CD14-positive monocyte (primary cell): ENCODE results near the gene COL5A2. TPM values are rescaled to one million over a fixed set of nuclear protein-coding genes. Genes with fewer than 3 reads are reported as not detected.

Experiments used
- DNase-seq, 3 donors: peaks; one replicate each; pipeline ENCODE4 v3.0.0-alpha.2; 2011 to 2022
- H2AFZ ChIP-seq: 2 replicates; pipeline ENCODE4 v1.6.0; 2012; ENCODE audit warnings: mild to moderate bottlenecking, low read depth, low read length, inconsistent platforms; ENCODE audit not compliant: insufficient read depth, poor library complexity, severe bottlenecking
- H3K27ac ChIP-seq, 2 donors: 1 replicate in 1 of 2; 2 replicates in 1 of 2; pipeline ENCODE4 v1.5.1; 2012 to 2013; ENCODE audit warnings: low read length in 2 of 2, control low read depth in 1 of 2, inconsistent platforms in 1 of 2, low read depth in 1 of 2, mild to moderate bottlenecking in 1 of 2
- H3K27me3 ChIP-seq, 2 donors: one replicate each; pipeline versions ENCODE4 v1.6.0 to v1.6.1; 2011 to 2013; ENCODE audit warnings: low read length in 2 of 2; ENCODE audit not compliant: control insufficient read depth in 2 of 2, insufficient read depth in 2 of 2
- H3K36me3 ChIP-seq, 2 donors: replicated peaks in 1 of 2; 1 replicate in 1 of 2; 2 replicates in 1 of 2; pipeline versions ENCODE4 v1.5.1 to v1.6.1; 2012 to 2013; ENCODE audit warnings: low read length in 2 of 2, control low read depth in 1 of 2, inconsistent platforms in 1 of 2, mild to moderate bottlenecking in 1 of 2; ENCODE audit not compliant: insufficient read depth in 2 of 2, control insufficient read depth in 1 of 2
- H3K4me1 ChIP-seq, 2 donors: 1 replicate in 1 of 2; 2 replicates in 1 of 2; pipeline versions ENCODE4 v1.5.1 to v1.6.1; 2012 to 2013; ENCODE audit warnings: low read length in 2 of 2, control low read depth in 1 of 2, inconsistent platforms in 1 of 2, mild to moderate bottlenecking in 1 of 2, moderate library complexity in 1 of 2; ENCODE audit not compliant: insufficient read depth in 2 of 2, control insufficient read depth in 1 of 2
- H3K4me2 ChIP-seq: replicated peaks from 2 replicates; pipeline ENCODE3; 2012; ENCODE audit warnings: low read length, moderate library complexity, mild to moderate bottlenecking; ENCODE audit not compliant: poor library complexity, severe bottlenecking; ENCODE audit errors: extremely low read depth
- H3K4me3 ChIP-seq, 3 experiments: fragments of 200-600 bp in 1 of 3; sonication (generic) in 1 of 3; replicated peaks in 1 of 3; 1 replicate in 2 of 3; 2 replicates in 1 of 3; pipeline ENCODE4 v1.5.1; 2011 to 2013; ENCODE audit warnings: low read length in 3 of 3, mild to moderate bottlenecking in 3 of 3, control low read depth in 2 of 3, low read depth in 2 of 3, inconsistent platforms in 1 of 3, moderate library complexity in 1 of 3
- H3K79me2 ChIP-seq: 2 replicates; pipeline ENCODE4 v1.6.0; 2012; ENCODE audit warnings: mild to moderate bottlenecking, control low read depth, inconsistent platforms, low read length, moderate library complexity; ENCODE audit not compliant: insufficient read depth
- H3K9ac ChIP-seq: 2 replicates; pipeline ENCODE4 v1.6.0; 2017; ENCODE audit warnings: low read length, mild to moderate bottlenecking; ENCODE audit not compliant: insufficient read depth, poor library complexity, severe bottlenecking
- H3K9me3 ChIP-seq, 2 donors: replicated peaks in 1 of 2; 1 replicate in 1 of 2; 2 replicates in 1 of 2; pipeline versions ENCODE4 v1.5.1 to v1.6.1; 2012 to 2013; ENCODE audit warnings: low read length in 2 of 2, control low read depth in 1 of 2; ENCODE audit not compliant: control insufficient read depth in 1 of 2, insufficient read depth in 1 of 2
- H4K20me1 ChIP-seq: 2 replicates; pipeline ENCODE4 v1.6.0; 2012; ENCODE audit warnings: mild to moderate bottlenecking, low read length, control low read depth, moderate library complexity; ENCODE audit not compliant: insufficient read depth
- H3K27ac Mint-ChIP-seq, 7 donors: one replicate each; pipeline ENCODE4 v1.8.0; 2020; ENCODE audit warnings: mild to moderate bottlenecking in 7 of 7, mixed read lengths in 7 of 7, moderate library complexity in 6 of 7, inconsistent platforms in 2 of 7
- H3K27me3 Mint-ChIP-seq, 3 donors: one replicate each; pipeline ENCODE4 v1.8.0; 2021 to 2022; ENCODE audit warnings: low read depth in 3 of 3, mild to moderate bottlenecking in 3 of 3, mixed read lengths in 3 of 3, moderate library complexity in 3 of 3, inconsistent platforms in 1 of 3
- H3K36me3 Mint-ChIP-seq, 2 donors: one replicate each; pipeline ENCODE4 v1.8.0; 2020; ENCODE audit warnings: mixed read lengths in 2 of 2, inconsistent platforms in 1 of 2, mild to moderate bottlenecking in 1 of 2
- H3K4me1 Mint-ChIP-seq: one replicate; pipeline ENCODE4 v1.8.0; 2020; ENCODE audit warnings: mild to moderate bottlenecking, mixed read lengths
- H3K4me3 Mint-ChIP-seq, 2 donors: one replicate each; pipeline ENCODE4 v1.8.0; 2020; ENCODE audit warnings: mild to moderate bottlenecking in 2 of 2, mixed read lengths in 2 of 2, moderate library complexity in 1 of 2
- H3K9me3 Mint-ChIP-seq, 7 donors: one replicate each; pipeline ENCODE4 v1.8.0; 2020 to 2022; ENCODE audit warnings: mixed read lengths in 7 of 7, mild to moderate bottlenecking in 6 of 7, moderate library complexity in 6 of 7, inconsistent platforms in 2 of 7
- CTCF ChIP-seq: fragments of 200-600 bp; IDR thresholded peaks from one replicate; pipeline ENCODE4 v1.8.0; 2022; ENCODE audit warnings: antibody characterized with exemption, mild to moderate bottlenecking
- WGBS: methylation state at CpG from one replicate; pipeline ENCODE4 v1.1.5; 2013; ENCODE audit warnings: missing lambda C conversion rate; ENCODE audit not compliant: insufficient coverage; 5-methylcytosine and 5-hydroxymethylcytosine counted together
- intact Hi-C, 2 donors: fragments of 100-400 bp; cut with micrococcal nuclease; formaldehyde crosslinking; loops; one replicate each; pipeline versions ENCODE4 v1.15.0 to v1.15.1; 2023
- polyA plus RNA-seq, 3 donors: library from polyadenylated mRNA; depleted of rRNA in 1 of 3; unstranded in 2 of 3; stranded (reverse) in 1 of 3; fragments of 300-500 nt in 2 of 3; fragments of >200 nt in 1 of 3; fragmentation: Illumina TruSeq in 2 of 3; gene quantifications; 1 replicate in 2 of 3; 2 replicates in 1 of 3; pipeline ENCODE4 v1.2.3, GENCODE V29; 2012 to 2021

Gene COL5A2
- polyA plus RNA-seq, 3 donors: 0.13 TPM; not detected in 2

GRCh38 chr2:189020179-189020578 is 159.4 kb downstream of the COL5A2 start:
- H3K4me1 Mint-ChIP-seq: no peaks in the 10 kb centered on the region
- no peaks in the 10 kb centered on the region for H3K36me3 Mint-ChIP-seq
- no peaks in the 10 kb centered on the region for H3K79me2 ChIP-seq
- H4K20me1 ChIP-seq: no peaks in the 10 kb centered on the region
- intact Hi-C loops: no loop called here
- H3K4me3 Mint-ChIP-seq: no peak overlapping the region
- no CpG with 5 or more reads among the region's 1 CpG for WGBS
- H3K4me1 ChIP-seq: no peaks in the 10 kb centered on the region
- peaks cover 0 to 6% (median 2%) of the 10 kb centered on the region in 7 donors for H3K9me3 Mint-ChIP-seq
- no peaks in the 10 kb centered on the region for H3K27me3 Mint-ChIP-seq
- no peak overlapping the region for H2AFZ ChIP-seq
- no peak for DNase-seq
- TF ChIP-seq CTCF: no peak
- H3K27me3 ChIP-seq: no peaks in the 10 kb centered on the region
- H3K9me3 ChIP-seq: peaks cover 4 to 12% of the 10 kb centered on the region in 2 donors
- no peak overlapping the region for H3K27ac ChIP-seq
- H3K9ac ChIP-seq: no peak overlapping the region
- no peak overlapping the region for H3K4me2 ChIP-seq
- H3K36me3 ChIP-seq: no peaks in the 10 kb centered on the region
- H3K27ac Mint-ChIP-seq: no peak overlapping the region
- H3K4me3 ChIP-seq: no peak overlapping the region

GRCh38 chr2:189018631-189019030 is 160.9 kb downstream of the COL5A2 start:
- TF ChIP-seq CTCF: no peak
- Mint-ChIP-seq H3K36me3 (no peaks in the 10 kb centered on the region), H3K27ac (no peak overlapping the region), H3K4me3 (no peak overlapping the region), H3K9me3 (peaks cover 0 to 5% (median 2%) of the 10 kb centered on the region in 7 donors), H3K4me1 (no peaks in the 10 kb centered on the region), H3K27me3 (no peaks in the 10 kb centered on the region)
- Histone ChIP-seq H3K79me2 (no peaks in the 10 kb centered on the region), H3K9me3 (peaks cover 4 to 12% of the 10 kb centered on the region in 2 donors), H3K36me3 (no peaks in the 10 kb centered on the region), H4K20me1 (no peaks in the 10 kb centered on the region), H3K27me3 (no peaks in the 10 kb centered on the region), H3K4me2 (no peak overlapping the region), H3K4me1 (no peaks in the 10 kb centered on the region), H2AFZ (no peak overlapping the region), H3K9ac (no peak overlapping the region), H3K4me3 (no peak overlapping the region), H3K27ac (no peak overlapping the region)
- no peak for DNase-seq
- intact Hi-C loops: no loop called here
